OCI-LY7 (cell line): Measurements from ENCODE around the gene RAB3IL1.

ENCODE experiments used
- CTCF ChIP-seq: fragments of 200-600 bp; sonication (generic); conservative IDR thresholded peaks from 2 replicates; pipeline ENCODE4 v1.5.1; 2014; ENCODE audit warnings: mild to moderate bottlenecking, antibody characterized with exemption, low read length, moderate library complexity, mixed read lengths
- EZH2phosphoT487 ChIP-seq: fragments of 200-600 bp; sonication (generic); IDR thresholded peaks from 2 replicates; pipeline ENCODE4 v1.6.1; 2018; ENCODE audit warnings: low read depth, borderline replicate concordance, mild to moderate bottlenecking, mixed run types, antibody characterized with exemption, low read length, moderate library complexity, mixed read lengths

DNA sequence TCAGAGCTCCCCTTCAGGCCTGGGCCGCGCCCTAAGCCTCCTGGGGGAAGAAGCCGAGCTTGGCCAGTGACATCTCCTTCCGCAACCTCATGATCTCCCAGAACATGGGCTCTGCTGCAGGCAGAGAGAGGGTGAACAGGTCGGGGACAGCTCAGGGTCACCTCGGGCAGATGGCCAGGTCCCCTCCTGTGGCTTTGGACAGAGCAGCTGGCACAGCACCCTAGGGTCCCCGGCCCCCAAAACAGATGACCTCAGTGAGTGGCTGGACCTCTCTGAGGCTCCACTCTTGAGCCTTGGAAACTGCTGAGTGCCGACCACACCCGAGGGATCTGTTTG lies 19.2 kb downstream of the RAB3IL1 start:
- TF ChIP-seq CTCF (no peak), EZH2phosphoT487 (no peak)
